ENCODE results near the gene NFATC2IP. TPM values are rescaled to one million over a fixed set of nuclear protein-coding genes. Genes with fewer than 3 reads are reported as not detected.

NFATC2IP gene
- total RNA-seq, 1 donor from 2014 or later: 38.4 TPM

GRCh38 chr16:28981517-28981916 is 30.8 kb downstream of the NFATC2IP start:
- Histone ChIP-seq H3K27me3 (ENCODE audit: low read depth) (no peaks in the 10 kb centered on the region), H3K27ac (no peak overlapping the region), H3K4me3 (no peak overlapping the region), H3K36me3 (peaks cover 76% of the 10 kb centered on the region), H3K4me1 (peaks cover 13% of the 10 kb centered on the region), H3K9me3 (no peaks in the 10 kb centered on the region)
- DNase-seq: no peak
- intact Hi-C loops (cut with DNase I): no loop called here
- ATAC-seq: no peak
- peak; percentile 39 for TF ChIP-seq CTCF (IDR thresholded peaks at IDR 0.05)

DNA sequence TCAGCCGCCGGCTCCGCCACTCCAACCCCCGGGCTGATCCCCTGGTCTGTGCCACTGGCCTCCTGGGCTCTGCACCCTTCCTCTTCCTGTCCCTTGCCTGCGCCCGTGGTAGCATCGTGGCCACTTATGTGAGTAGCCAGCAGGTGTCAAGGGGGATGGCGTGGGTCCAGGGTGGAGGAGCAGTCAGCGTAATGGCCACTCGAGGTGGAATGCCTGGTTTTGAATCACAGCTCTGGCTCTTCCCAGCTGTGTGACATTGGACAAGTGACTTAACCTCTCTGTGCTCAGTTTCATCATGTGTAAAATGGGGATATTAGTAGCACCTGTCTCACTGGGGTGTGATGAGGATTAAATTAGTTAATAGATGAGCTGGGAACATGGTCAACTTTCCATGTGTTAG is 31.7 kb downstream of the NFATC2IP start:
- Histone ChIP-seq H3K27ac (no peak overlapping the region), H3K36me3 (peaks cover 85% of the 10 kb centered on the region), H3K9me3 (no peaks in the 10 kb centered on the region), H3K4me1 (peaks cover 7% of the 10 kb centered on the region), H3K27me3 (ENCODE audit: low read depth) (no peaks in the 10 kb centered on the region), H3K4me3 (no peak overlapping the region)
- ATAC-seq: no peak
- TF ChIP-seq CTCF (IDR thresholded peaks at IDR 0.05): no peak
- intact Hi-C loops (cut with DNase I): no loop called here
- no peak for DNase-seq

GRCh38 chr16:28982949-28983348 is 32.2 kb downstream of the NFATC2IP start:
- H3K36me3 ChIP-seq: peaks cover 88% of the 10 kb centered on the region
- no peak for ATAC-seq
- intact Hi-C loops (cut with DNase I): no loop called here

DNA sequence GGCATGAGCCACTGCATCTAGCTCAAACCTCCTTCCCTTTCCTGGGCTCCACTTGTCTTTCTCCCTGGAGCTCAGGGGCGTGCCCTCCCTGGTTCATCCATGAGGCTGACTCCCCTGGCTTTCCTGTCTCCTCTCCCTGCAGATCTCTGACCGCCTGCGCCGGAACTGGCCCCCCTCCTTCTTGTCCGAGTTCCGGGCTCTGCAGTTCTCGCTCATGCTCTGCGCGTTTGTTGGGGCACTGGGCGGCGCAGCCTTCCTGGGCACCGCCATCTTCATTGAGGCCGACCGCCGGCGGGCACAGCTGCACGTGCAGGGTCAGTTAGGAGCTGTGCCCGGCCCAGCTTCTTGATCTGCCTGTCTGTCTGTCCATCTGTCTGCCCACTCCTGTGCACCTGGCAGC is 32.9 kb downstream of the NFATC2IP start:
- DNase-seq (no peak), ATAC-seq (no peak)
- Histone ChIP-seq H3K4me1 (no peaks in the 10 kb centered on the region), H3K27ac (no peak overlapping the region), H3K9me3 (no peaks in the 10 kb centered on the region), H3K4me3 (no peak overlapping the region), H3K36me3 (peaks cover 88% of the 10 kb centered on the region), H3K27me3 (ENCODE audit: low read depth) (no peaks in the 10 kb centered on the region)
- no peak for TF ChIP-seq CTCF (IDR thresholded peaks at IDR 0.05)
- intact Hi-C loops (cut with DNase I): no loop called here

More at GRCh38 chr16:28982949-28983348, 32.2 kb downstream of the NFATC2IP start:
- Histone ChIP-seq H3K4me1 (peaks cover 2% of the 10 kb centered on the region), H3K4me3 (no peak overlapping the region), H3K27me3 (ENCODE audit: low read depth) (no peaks in the 10 kb centered on the region), H3K9me3 (no peaks in the 10 kb centered on the region), H3K27ac (no peak overlapping the region)
- DNase-seq: no peak
- TF ChIP-seq CTCF (IDR thresholded peaks at IDR 0.05): no peak

DNA sequence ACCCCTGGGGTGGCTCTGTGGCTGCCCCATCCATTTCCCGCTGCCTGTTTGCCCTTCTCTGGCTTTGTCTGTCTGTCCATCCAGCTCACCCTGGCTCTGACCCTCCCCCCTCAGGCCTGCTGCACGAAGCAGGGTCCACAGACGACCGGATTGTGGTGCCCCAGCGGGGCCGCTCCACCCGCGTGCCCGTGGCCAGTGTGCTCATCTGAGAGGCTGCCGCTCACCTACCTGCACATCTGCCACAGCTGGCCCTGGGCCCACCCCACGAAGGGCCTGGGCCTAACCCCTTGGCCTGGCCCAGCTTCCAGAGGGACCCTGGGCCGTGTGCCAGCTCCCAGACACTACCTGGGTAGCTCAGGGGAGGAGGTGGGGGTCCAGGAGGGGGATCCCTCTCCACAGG is 33.4 kb downstream of the NFATC2IP start:
- no peaks in the 10 kb centered on the region for H3K9me3 ChIP-seq
- peak overlapping the region; percentile 48 for H3K4me3 ChIP-seq
- DNase-seq: no peak
- H3K27ac ChIP-seq: peak overlapping the region; percentile 60
- no peak for TF ChIP-seq CTCF (IDR thresholded peaks at IDR 0.05)
- H3K4me1 ChIP-seq: no peaks in the 10 kb centered on the region
- H3K27me3 ChIP-seq (ENCODE audit: low read depth): no peaks in the 10 kb centered on the region
- intact Hi-C loops (cut with DNase I): no loop called here
- H3K36me3 ChIP-seq: peaks cover 88% of the 10 kb centered on the region
- ATAC-seq: peak in 1 of 2 donors; percentile 4

Data from lower lobe of right lung (tissue), 2 donors.